H1 (cell line): ENCODE data around the gene RPLP2. TPM values are rescaled to one million over a fixed set of nuclear protein-coding genes. Genes with fewer than 3 reads are reported as not detected.

Experiments
- EGR1 ChIP-seq: IDR thresholded peaks from 2 replicates; pipeline ENCODE4 v1.6.1; 2011; ENCODE audit warnings: low read depth, low read length, borderline replicate concordance
- NRF1 ChIP-seq: IDR thresholded peaks from 2 replicates; pipeline ENCODE4 v1.6.1; 2011; ENCODE audit warnings: mild to moderate bottlenecking, low read depth, low read length, improper control_type of control experiment
- POU5F1 ChIP-seq: IDR thresholded peaks from 2 replicates; pipeline ENCODE4 v1.6.1; 2011; ENCODE audit warnings: low read depth, mild to moderate bottlenecking, low read length, moderate library complexity
- SAP30 ChIP-seq: fragments of 300-600 bp; sonication (generic); IDR thresholded peaks from 2 replicates; pipeline ENCODE4 v1.7.1; 2012; ENCODE audit warnings: low read length, moderate library complexity, mild to moderate bottlenecking, inconsistent platforms; ENCODE audit not compliant: insufficient read depth, insufficient replicate concordance
- polyA plus RNA-seq, 7 experiments: library from polyadenylated mRNA; depleted of rRNA in 3 of 7; stranded (reverse) in 5 of 7; unstranded in 2 of 7; fragments of >200 nt in 5 of 7; fragments of 200-250 nt in 2 of 7; gene quantifications; 1 replicate in 5 of 7; 2 replicates in 1 of 7; 4 replicates in 1 of 7; pipeline versions ENCODE4 v1.2.1 to v1.2.3, GENCODE V29; 2011 to 2013; ENCODE audit warnings: missing spikeins in 2 of 7, mixed read lengths in 2 of 7
- total RNA-seq: library from RNA; stranded (reverse); fragmentation: NEBNext Ultra II Directional; extraction: Animal tissue kit (Norgen Biotek cat#: 25700); gene quantifications from 2 replicates; pipeline ENCODE4 v1.2.1, GENCODE V29; 2021
- TF ChIP-seq, protein P1 (sequence below): IDR thresholded peaks from 2 replicates; pipeline ENCODE4 v1.6.1; 2011; ENCODE audit warnings: low read depth, mild to moderate bottlenecking, low read length; ENCODE audit not compliant: insufficient read depth

Gene RPLP2
- total and polyA plus RNA-seq, 2 of the 8 experiments (the other 6 are each of a cell fraction or from before 2014, with no cell fraction given) = 1,789 to 2,106 TPM

DNA sequence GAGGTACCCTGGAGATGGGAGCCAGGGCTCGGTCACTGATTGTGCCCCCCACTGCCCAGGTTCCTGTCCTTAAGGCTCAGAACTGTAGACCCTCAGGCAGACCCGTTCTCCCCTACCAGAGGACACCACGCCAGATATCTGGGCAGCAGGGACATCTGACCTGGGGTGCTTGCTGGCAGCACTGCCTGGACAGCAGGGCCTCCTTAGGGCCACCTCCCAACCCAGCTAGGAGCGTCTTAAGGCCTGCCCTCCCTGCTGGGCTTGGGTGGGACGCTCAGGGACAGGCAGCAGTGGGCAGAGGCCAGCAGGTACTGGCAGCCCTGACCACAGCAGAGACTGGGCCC lies 29.5 kb downstream of the RPLP2 start (continued):
- TF ChIP-seq EGR1 (no peak), SAP30 (no peak), POU5F1 (no peak), NRF1 (no peak)
- TF ChIP-seq, protein P1, sequence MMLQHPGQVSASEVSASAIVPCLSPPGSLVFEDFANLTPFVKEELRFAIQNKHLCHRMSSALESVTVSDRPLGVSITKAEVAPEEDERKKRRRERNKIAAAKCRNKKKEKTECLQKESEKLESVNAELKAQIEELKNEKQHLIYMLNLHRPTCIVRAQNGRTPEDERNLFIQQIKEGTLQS = no peak
- TF ChIP-seq, all 59 proteins: peak for 0
